ENCODE data around the gene ERLEC1.
"Not testable (repeated sequence)": the region's sequence is repeated elsewhere in the genome, so short reads cannot be mapped to it uniquely, and the experiment has no call there.

ERLEC1 gene

GRCh38 chr2:53842891-53843290, 56.0 kb downstream of the ERLEC1 start:
- Histone ChIP-seq H3K9me2 (ENCODE audit: low read depth, low read length) (no peaks in the 10 kb centered on the region), H3K79me2 (ENCODE audit: insufficient read depth, low read length) (no peaks in the 10 kb centered on the region), H3K27me3 (ENCODE audit: insufficient read depth, low read length) (no peaks in the 10 kb centered on the region), H3K27ac (ENCODE audit: low read depth, low read length, poor library complexity, severe bottlenecking) (no peak overlapping the region), H3K36me3 (ENCODE audit: insufficient read depth, low read length) (peaks cover under 1% of the 10 kb centered on the region; the same call in 1 of the 2 replicates), H3K4me3 (ENCODE audit: low read depth, low read length, poor library complexity, severe bottlenecking) (no peak overlapping the region), H4K20me1 (ENCODE audit: insufficient read depth, low read length) (no peaks in the 10 kb centered on the region), H3F3A (ENCODE audit: insufficient read depth, low read length) (no peaks in the 10 kb centered on the region), H3K4me2 (ENCODE audit: low read length) (no peak overlapping the region), H2AFZ (ENCODE audit: low read length) (no peak overlapping the region), H3K4me1 (ENCODE audit: insufficient read depth, low read length, severe bottlenecking) (no peaks in the 10 kb centered on the region), H3K9me3 (ENCODE audit: low read length) (no peaks in the 10 kb centered on the region), H3K9ac (ENCODE audit: low read length) (no peak overlapping the region)
- no peak for TF ChIP-seq EZH2 (IDR thresholded peaks at IDR 0.05; ENCODE audit: borderline replicate concordance, low read length)
- TF ChIP-seq CTCF (IDR thresholded peaks at IDR 0.05; ENCODE audit: low read length): no peak

- H3K9ac ChIP-seq (ENCODE audit: low read length): no peak overlapping the region
- TF ChIP-seq CTCF (IDR thresholded peaks at IDR 0.05; ENCODE audit: low read length) (no peak), EZH2 (IDR thresholded peaks at IDR 0.05; ENCODE audit: borderline replicate concordance, low read length) (no peak)
- H3K4me3 ChIP-seq (ENCODE audit: low read depth, low read length, poor library complexity, severe bottlenecking): no peak overlapping the region
- H3K36me3 ChIP-seq (ENCODE audit: insufficient read depth, low read length): peaks cover 6% of the 10 kb centered on the region; the same call in 1 of the 2 replicates
- no peaks in the 10 kb centered on the region for H3F3A ChIP-seq (ENCODE audit: insufficient read depth, low read length)
- no peak overlapping the region for H3K4me2 ChIP-seq (ENCODE audit: low read length)
- H4K20me1 ChIP-seq (ENCODE audit: insufficient read depth, low read length): no peaks in the 10 kb centered on the region
- H3K4me1 ChIP-seq (ENCODE audit: insufficient read depth, low read length, severe bottlenecking): no peaks in the 10 kb centered on the region
- no peaks in the 10 kb centered on the region for H3K27me3 ChIP-seq (ENCODE audit: insufficient read depth, low read length)
- H3K9me2 ChIP-seq (ENCODE audit: low read depth, low read length): no peaks in the 10 kb centered on the region
- no peaks in the 10 kb centered on the region for H3K9me3 ChIP-seq (ENCODE audit: low read length)
- H3K79me2 ChIP-seq (ENCODE audit: insufficient read depth, low read length): no peaks in the 10 kb centered on the region
- no peak overlapping the region for H2AFZ ChIP-seq (ENCODE audit: low read length)
- H3K27ac ChIP-seq (ENCODE audit: low read depth, low read length, poor library complexity, severe bottlenecking): no peak overlapping the region
Measured at GRCh38 chr2:53843595-53843994, 56.8 kb downstream of the ERLEC1 start.

GRCh38 chr2:53848062-53848461, 61.2 kb downstream of the ERLEC1 start:
- TF ChIP-seq CTCF (IDR thresholded peaks at IDR 0.05; ENCODE audit: low read length) (no peak), EZH2 (IDR thresholded peaks at IDR 0.05; ENCODE audit: borderline replicate concordance, low read length) (no peak)
- H3K36me3 ChIP-seq (ENCODE audit: insufficient read depth, low read length): peaks cover 22% of the 10 kb centered on the region; the same call in 1 of the 2 replicates

GRCh38 chr2:53851052-53851757, 64.4 kb downstream of the ERLEC1 start:
- H3K27ac ChIP-seq (ENCODE audit: low read depth, low read length, poor library complexity, severe bottlenecking); H3K9ac ChIP-seq (ENCODE audit: low read length); H4K20me1 ChIP-seq (ENCODE audit: insufficient read depth, low read length); H3K4me3 ChIP-seq (ENCODE audit: low read depth, low read length, poor library complexity, severe bottlenecking); H3K9me3 ChIP-seq (ENCODE audit: low read length); H3K79me2 ChIP-seq (ENCODE audit: insufficient read depth, low read length); H3K27me3 ChIP-seq (ENCODE audit: insufficient read depth, low read length); H2AFZ ChIP-seq (ENCODE audit: low read length); H3K9me2 ChIP-seq (ENCODE audit: low read depth, low read length); H3K4me1 ChIP-seq (ENCODE audit: insufficient read depth, low read length, severe bottlenecking); H3F3A ChIP-seq (ENCODE audit: insufficient read depth, low read length); H3K4me2 ChIP-seq (ENCODE audit: low read length): not testable (repeated sequence)
- H3K36me3 ChIP-seq (ENCODE audit: insufficient read depth, low read length): peaks cover 53% of the 10 kb centered on the region

More at GRCh38 chr2:53848062-53848461, 61.2 kb downstream of the ERLEC1 start:
- H3F3A ChIP-seq (ENCODE audit: insufficient read depth, low read length): no peaks in the 10 kb centered on the region
- H3K9ac ChIP-seq (ENCODE audit: low read length): no peak overlapping the region
- no peak overlapping the region for H3K27ac ChIP-seq (ENCODE audit: low read depth, low read length, poor library complexity, severe bottlenecking)
- H3K4me1 ChIP-seq (ENCODE audit: insufficient read depth, low read length, severe bottlenecking): no peaks in the 10 kb centered on the region
- H3K4me2 ChIP-seq (ENCODE audit: low read length): no peak overlapping the region
- H2AFZ ChIP-seq (ENCODE audit: low read length): no peak overlapping the region
- H3K79me2 ChIP-seq (ENCODE audit: insufficient read depth, low read length): no peaks in the 10 kb centered on the region
- no peaks in the 10 kb centered on the region for H3K9me3 ChIP-seq (ENCODE audit: low read length)
- no peaks in the 10 kb centered on the region for H3K27me3 ChIP-seq (ENCODE audit: insufficient read depth, low read length)
- no peaks in the 10 kb centered on the region for H4K20me1 ChIP-seq (ENCODE audit: insufficient read depth, low read length)
- no peak overlapping the region for H3K4me3 ChIP-seq (ENCODE audit: low read depth, low read length, poor library complexity, severe bottlenecking)
- H3K9me2 ChIP-seq (ENCODE audit: low read depth, low read length): no peaks in the 10 kb centered on the region

All from OCI-LY1 (cell line).